NB4 (cell line): ENCODE results near the gene PEAK1.

Experiments used
- DNase-seq: peaks from one replicate; pipeline ENCODE4 v3.0.0; 2010; ENCODE audit warnings: low read depth
- H3K4me3 ChIP-seq: one replicate; pipeline ENCODE4 v1.5.1; 2011; ENCODE audit warnings: mild to moderate bottlenecking, low read depth, low read length, moderate library complexity
- CTCF ChIP-seq: IDR thresholded peaks from one replicate; pipeline ENCODE4 v1.5.1; 2012; ENCODE audit warnings: low read depth, low read length
- MAX ChIP-seq: IDR thresholded peaks from 2 replicates; pipeline ENCODE4 v1.6.1; 2011; ENCODE audit warnings: low read depth, low read length
- MYC ChIP-seq: IDR thresholded peaks from 2 replicates; pipeline ENCODE4 v1.6.1; 2011; ENCODE audit warnings: low read depth, low read length
- POLR2A ChIP-seq: IDR thresholded peaks from 2 replicates; pipeline ENCODE4 v1.6.1; 2011; ENCODE audit warnings: mild to moderate bottlenecking; ENCODE audit not compliant: insufficient read length; ENCODE audit errors: extremely low read depth

PEAK1 gene

GRCh38 chr15:77398927-77399326 lies 21.0 kb downstream of the PEAK1 start:
- DNase-seq = no peak
- TF ChIP-seq MAX = no peak
- no peak for TF ChIP-seq CTCF
- no peak for TF ChIP-seq POLR2A
- H3K4me3 ChIP-seq = no peak overlapping the region

GRCh38 chr15:77396692-77397091 lies 23.2 kb downstream of the PEAK1 start:
- no peak overlapping the region for H3K4me3 ChIP-seq
- DNase-seq = no peak

GRCh38 chr15:77395013-77395774 lies 24.7 kb downstream of the PEAK1 start:
- no peak for TF ChIP-seq MAX
- no peak for TF ChIP-seq MYC
- no peak for TF ChIP-seq CTCF
- TF ChIP-seq POLR2A = no peak
- no peak overlapping the region for H3K4me3 ChIP-seq

More at GRCh38 chr15:77396692-77397091, 23.2 kb downstream of the PEAK1 start:
- TF ChIP-seq MYC (no peak), POLR2A (no peak), MAX (no peak), CTCF (no peak)

DNA sequence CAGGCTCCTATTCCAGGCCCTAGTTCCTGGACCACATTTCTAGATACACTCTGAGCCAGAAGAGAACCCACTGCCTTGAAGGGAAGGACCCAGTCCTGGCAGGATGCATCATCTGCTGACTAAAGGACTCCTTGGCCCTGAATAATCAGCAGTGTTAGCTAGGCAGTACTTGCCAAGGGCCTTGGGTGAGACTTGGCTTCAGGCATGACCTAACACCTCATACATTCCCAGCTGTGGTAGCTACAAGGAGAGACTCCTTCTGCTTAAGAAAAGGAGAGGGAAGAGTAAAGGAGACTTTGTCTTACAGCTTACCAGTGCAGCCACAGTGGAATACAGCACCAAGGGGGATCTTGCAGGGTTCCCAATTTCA lies 26.4 kb downstream of the PEAK1 start:
- DNase-seq = no peak
- no peak for TF ChIP-seq MAX
- TF ChIP-seq CTCF = no peak
- TF ChIP-seq POLR2A = no peak
- H3K4me3 ChIP-seq = no peak overlapping the region

More at GRCh38 chr15:77395013-77395774, 24.7 kb downstream of the PEAK1 start:
- no peak for DNase-seq

GRCh38 chr15:77392762-77393470 lies 27.0 kb downstream of the PEAK1 start:
- TF ChIP-seq POLR2A (no peak), CTCF (no peak), MYC (no peak), MAX (no peak)
- no peak overlapping the region for H3K4me3 ChIP-seq
- DNase-seq = no peak
